ENCODE results near the gene POU2F1.

POU2F1 gene

GRCh38 chr1:167367705-167368104 is 147.0 kb downstream of the POU2F1 start:
- TF ChIP-seq CTCF (IDR thresholded peaks at IDR 0.05; ENCODE audit: low read depth, low read length, missing control alignments), result no peak
- H3K4me3 ChIP-seq (ENCODE audit: low read depth, low read length), result no peak overlapping the region
- DNase-seq (ENCODE audit: low read depth), result no peak
- in situ Hi-C loops (cut with HindIII; ENCODE audit: low sequenced_read_pairs), result no loop called here

- in situ Hi-C loops (cut with HindIII; ENCODE audit: low sequenced_read_pairs), result no loop called here
- TF ChIP-seq CTCF (IDR thresholded peaks at IDR 0.05; ENCODE audit: low read depth, low read length, missing control alignments), result no peak
- H3K4me3 ChIP-seq (ENCODE audit: low read depth, low read length), result no peak overlapping the region
- DNase-seq (ENCODE audit: low read depth), result no peak
Observed at GRCh38 chr1:167369175-167369574, 148.5 kb downstream of the POU2F1 start.

- in situ Hi-C loops (cut with HindIII; ENCODE audit: low sequenced_read_pairs), result no loop called here
- no peak for TF ChIP-seq CTCF (IDR thresholded peaks at IDR 0.05; ENCODE audit: low read depth, low read length, missing control alignments)
- no peak for DNase-seq (ENCODE audit: low read depth)
- H3K4me3 ChIP-seq (ENCODE audit: low read depth, low read length), result no peak overlapping the region
Observed at GRCh38 chr1:167369933-167370332, 149.2 kb downstream of the POU2F1 start.

GRCh38 chr1:167371030-167371429 is 150.3 kb downstream of the POU2F1 start:
- TF ChIP-seq CTCF (IDR thresholded peaks at IDR 0.05; ENCODE audit: low read depth, low read length, missing control alignments), result no peak
- H3K4me3 ChIP-seq (ENCODE audit: low read depth, low read length), result no peak overlapping the region
- in situ Hi-C loops (cut with HindIII; ENCODE audit: low sequenced_read_pairs), result no loop called here
- no peak for DNase-seq (ENCODE audit: low read depth)

GRCh38 chr1:167373398-167373797 is 152.7 kb downstream of the POU2F1 start:
- H3K4me3 ChIP-seq (ENCODE audit: low read depth, low read length), result no peak overlapping the region
- in situ Hi-C loops (cut with HindIII; ENCODE audit: low sequenced_read_pairs), result no loop called here
- no peak for TF ChIP-seq CTCF (IDR thresholded peaks at IDR 0.05; ENCODE audit: low read depth, low read length, missing control alignments)

GRCh38 chr1:167373986-167374385 is 153.3 kb downstream of the POU2F1 start:
- no peak for TF ChIP-seq CTCF (IDR thresholded peaks at IDR 0.05; ENCODE audit: low read depth, low read length, missing control alignments)
- DNase-seq (ENCODE audit: low read depth), result no peak
- in situ Hi-C loops (cut with HindIII; ENCODE audit: low sequenced_read_pairs), result no loop called here
- no peak overlapping the region for H3K4me3 ChIP-seq (ENCODE audit: low read depth, low read length)

More at GRCh38 chr1:167373398-167373797, 152.7 kb downstream of the POU2F1 start:
- DNase-seq (ENCODE audit: low read depth), result no peak

GRCh38 chr1:167375949-167376348 is 155.3 kb downstream of the POU2F1 start:
- TF ChIP-seq CTCF (IDR thresholded peaks at IDR 0.05; ENCODE audit: low read depth, low read length, missing control alignments), result no peak
- in situ Hi-C loops (cut with HindIII; ENCODE audit: low sequenced_read_pairs), result no loop called here
- DNase-seq (ENCODE audit: low read depth), result no peak

More at GRCh38 chr1:167375949-167376348, 155.3 kb downstream of the POU2F1 start:
- H3K4me3 ChIP-seq (ENCODE audit: low read depth, low read length), result no peak overlapping the region

All from astrocyte of the cerebellum (primary cell).